GM19193 (cell line): ENCODE data around the gene ACOT11.

Source experiments
- POLR2A ChIP-seq: IDR thresholded peaks from 4 replicates; pipeline ENCODE4 v1.6.1; 2011; ENCODE audit not compliant: insufficient read depth, insufficient read length; ENCODE audit errors: extremely low read depth

Gene ACOT11

DNA sequence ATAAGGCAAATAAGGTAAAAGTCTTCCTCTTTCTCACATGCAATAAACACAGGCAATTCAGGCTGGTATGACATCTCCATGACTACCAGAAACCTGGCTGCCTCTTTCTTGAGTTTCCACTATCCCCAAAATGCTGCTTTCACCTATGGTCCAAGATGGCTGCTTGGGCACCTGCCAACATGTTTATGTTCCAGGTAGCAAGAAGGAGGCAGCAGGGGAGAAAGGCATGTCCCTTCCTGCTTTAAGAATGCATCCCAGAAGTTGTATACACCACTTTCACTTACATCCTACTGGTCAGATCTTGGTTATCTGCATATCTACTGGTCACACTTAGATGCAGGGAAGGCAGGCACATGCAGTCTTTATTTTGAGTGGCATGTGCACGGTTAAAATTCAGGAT lies 19.4 kb upstream of the ACOT11 start:
- no peak for TF ChIP-seq POLR2A

- TF ChIP-seq POLR2A = no peak
Observed at GRCh38 chr1:54532033-54532432, 16.0 kb upstream of the ACOT11 start.

DNA sequence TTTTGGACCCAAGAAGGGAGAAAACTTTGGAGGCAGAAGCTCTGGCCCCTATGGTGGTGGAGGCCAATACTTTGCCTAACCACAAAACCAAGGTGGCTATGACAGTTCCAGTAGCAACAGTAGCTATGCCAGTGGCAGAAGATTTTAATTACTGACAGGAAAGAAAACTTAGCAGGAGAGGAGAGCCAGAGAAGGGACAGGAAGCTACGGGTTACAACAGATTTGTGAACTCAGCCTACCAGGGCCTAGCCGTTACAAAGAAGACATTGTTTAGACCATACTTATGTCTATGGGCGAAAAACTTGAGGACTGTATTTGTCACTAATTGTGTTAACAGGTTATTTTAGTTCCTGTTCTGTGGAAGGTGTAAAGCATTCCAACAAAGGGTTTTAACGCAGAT lies 10.4 kb upstream of the ACOT11 start:
- no peak for TF ChIP-seq POLR2A

DNA sequence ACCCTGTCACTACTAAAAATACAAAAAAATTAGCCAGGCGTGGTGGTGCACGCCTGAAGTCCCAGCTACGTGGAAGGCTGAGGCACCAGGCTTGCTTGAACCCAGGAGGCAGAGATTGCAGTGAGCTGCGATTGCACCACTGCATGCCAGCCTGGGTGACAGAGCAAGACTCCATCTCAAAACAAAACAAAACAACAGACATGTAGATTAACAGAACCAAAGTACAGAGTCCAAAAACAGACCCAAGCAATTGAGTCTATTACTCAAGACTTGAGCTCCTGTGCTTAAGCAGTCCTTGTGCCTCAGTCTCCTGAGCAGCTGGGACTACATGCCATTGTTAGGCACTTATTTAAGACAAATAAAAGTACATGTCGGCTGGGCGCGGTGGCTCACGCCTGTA lies 9.5 kb upstream of the ACOT11 start:
- TF ChIP-seq POLR2A = no peak

DNA sequence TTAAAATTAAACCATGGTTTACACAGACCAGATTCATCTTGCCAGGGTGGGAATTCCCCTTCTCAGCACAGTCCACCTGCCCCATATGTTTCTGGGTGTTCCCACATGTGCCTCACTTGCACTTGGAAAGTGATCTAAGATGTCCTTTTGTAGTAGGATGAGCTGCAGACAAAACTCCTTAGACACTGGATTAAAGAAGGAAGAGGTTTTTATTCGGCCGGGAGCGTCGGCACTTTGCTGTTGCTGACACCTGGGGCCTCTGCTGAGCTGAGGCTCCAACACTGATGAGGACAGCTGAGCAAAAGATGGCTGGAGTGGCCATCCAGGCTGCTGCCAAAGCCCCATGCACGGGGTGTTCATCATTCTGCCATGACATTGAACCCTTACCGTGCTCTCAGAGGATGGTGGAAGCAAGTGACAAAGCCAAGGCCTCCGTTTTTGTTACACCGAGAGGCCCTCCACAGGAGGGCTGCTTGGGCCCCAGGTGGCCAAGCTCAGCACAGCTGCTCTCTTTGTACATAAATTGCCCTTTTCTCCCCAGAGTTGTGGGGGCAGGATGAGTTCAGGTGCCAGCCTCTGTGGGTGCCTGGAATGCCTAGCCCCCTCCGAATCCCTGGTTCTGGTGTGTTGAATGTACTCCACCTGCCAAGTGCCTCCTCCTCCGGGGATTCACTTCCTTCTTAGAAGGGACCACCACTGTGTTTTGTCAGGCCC lies 7.3 kb upstream of the ACOT11 start:
- TF ChIP-seq POLR2A = no peak

- TF ChIP-seq POLR2A = no peak
Observed at GRCh38 chr1:54542120-54542961, 5.7 kb upstream of the ACOT11 start.

GRCh38 chr1:54542962-54543539 lies 5.0 kb upstream of the ACOT11 start:
- no peak for TF ChIP-seq POLR2A

DNA sequence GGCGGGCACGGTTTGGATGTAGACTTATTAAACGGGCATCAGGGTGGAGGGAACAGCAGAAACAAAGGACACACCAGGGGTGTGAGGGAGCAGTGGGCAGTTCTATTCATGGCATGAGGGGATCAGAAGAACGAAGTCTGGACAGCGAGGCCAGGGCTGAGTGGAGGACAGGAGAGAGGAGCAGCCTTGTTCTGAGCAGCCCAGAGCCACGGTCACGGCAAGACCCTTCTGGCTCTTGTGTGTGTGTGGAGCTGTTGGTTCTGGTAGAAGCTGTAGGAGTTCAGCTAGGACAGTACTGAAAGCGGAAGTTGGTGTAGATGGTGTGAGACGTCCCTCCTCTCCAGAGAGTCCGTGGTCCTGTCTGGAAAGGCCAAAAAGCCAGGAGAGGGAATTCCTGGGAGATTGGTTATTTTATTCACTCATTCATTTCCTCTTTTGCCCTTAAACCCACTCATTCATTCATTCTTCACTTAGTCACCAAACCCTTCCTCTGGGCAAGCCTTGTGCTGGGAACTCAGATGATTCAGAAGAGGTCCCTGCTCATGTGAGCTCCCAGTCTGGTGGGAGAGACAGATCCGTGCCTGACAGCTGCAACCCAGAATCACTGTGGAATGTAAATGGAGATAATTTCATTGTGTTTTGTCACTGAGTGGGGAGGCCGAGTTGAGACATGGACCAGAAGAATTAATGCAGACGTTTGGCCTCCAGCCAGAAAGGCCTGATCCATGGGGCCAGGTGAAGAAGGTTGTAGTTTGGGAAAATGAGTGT lies 4.1 kb upstream of the ACOT11 start:
- TF ChIP-seq POLR2A = no peak

- no peak for TF ChIP-seq POLR2A
Observed at GRCh38 chr1:54545916-54546635, 2.0 kb upstream of the ACOT11 start.

DNA sequence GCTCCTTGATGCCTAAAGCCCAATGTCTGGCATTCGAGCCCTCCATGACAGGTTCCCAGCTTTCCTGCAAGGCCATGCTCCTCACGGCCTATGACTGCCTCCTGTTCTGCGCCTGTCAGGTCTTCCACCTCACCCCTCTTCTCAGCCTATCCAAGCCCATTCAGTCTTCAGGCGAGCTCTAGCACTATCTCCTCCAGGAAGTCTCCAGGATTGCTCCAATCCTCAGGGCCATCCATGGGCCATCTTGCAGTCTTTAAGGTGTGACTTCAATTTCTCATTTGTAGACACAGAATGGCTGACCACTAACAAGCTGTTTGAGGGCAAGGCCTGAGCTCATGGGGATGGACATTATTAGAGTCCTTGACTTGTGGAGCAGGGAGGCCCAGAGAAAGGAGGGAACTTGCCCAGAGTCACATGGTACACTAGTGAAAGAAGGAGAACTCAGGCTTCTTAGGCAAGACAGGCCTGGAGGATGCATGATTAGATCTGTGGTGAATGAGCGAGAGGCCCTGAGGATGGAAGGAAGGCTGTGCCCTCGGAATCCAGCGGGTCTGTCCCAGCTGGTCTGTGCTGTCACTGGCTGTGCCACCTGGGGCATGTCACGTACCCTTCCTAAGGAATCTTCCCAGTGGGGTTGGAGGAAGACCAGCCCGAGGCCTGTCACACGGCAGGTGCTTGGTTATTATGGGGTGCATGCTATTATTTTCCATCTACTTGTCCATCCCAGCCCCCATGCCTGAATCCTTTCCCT lies 1.2 kb upstream of the ACOT11 start:
- no peak for TF ChIP-seq POLR2A

DNA sequence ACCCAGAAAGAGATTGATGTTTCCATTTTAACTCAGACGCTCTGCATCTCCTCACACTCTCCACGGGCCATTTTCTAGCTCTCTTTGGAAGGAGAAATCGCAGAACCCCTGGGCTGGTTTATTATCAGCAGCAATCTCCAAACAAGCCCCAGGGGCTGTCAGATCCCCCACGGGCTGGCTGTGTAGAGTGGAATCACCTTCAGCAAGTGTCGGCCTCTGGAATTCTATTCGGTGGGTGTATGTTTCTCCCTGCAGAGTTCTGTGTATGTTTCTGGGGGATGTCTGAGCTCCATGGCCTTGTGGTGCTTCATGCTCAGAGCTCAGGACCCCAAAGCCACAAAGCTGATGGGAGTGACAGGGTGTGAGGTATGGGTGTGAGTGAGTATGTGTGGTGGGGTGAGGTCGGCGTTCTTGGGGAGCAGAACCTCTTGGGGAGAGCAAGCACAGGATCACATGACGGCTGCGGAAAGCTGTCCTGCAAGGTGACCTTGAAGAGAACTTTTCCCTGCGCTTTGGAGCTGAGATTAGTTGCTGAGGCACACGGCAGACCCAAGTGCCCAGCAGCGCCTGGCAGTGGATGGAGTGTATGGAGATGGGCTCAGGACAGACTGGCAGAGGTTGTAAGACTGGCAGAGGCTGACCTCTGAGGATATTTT lies 489 bp downstream of the ACOT11 start:
- no peak for TF ChIP-seq POLR2A

GRCh38 chr1:54549181-54549924 lies 1.3 kb downstream of the ACOT11 start:
- no peak for TF ChIP-seq POLR2A

DNA sequence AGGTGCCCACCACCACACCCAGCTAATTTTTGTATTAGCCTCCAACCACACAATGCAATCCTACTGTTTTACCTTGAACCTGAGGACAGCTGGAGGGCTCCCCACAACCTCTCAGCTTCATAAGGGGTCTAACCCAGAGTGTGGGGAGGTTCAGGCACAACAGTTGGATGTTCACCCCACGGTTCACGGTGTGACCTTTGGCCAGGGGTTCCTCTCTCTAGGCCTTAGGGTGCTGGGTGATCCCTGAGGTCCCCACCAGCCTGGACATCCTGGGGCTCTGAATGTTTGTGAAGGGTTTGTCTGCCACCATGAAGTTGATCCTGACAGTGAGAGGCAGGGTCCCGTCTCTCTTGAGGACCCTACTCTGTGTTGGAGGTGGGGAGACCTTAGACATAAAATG lies 3.9 kb downstream of the ACOT11 start:
- TF ChIP-seq POLR2A = no peak
